HepG2 (cell line): Measurements from ENCODE around the gene TMEM131L. TPM values are rescaled to one million over a fixed set of nuclear protein-coding genes. Genes with fewer than 3 reads are reported as not detected.

Experiments used
- DR1 ChIP-seq: sonication (generic); formaldehyde crosslinking; IDR thresholded peaks from 2 replicates; pipeline ENCODE4 v1.8.0; 2021; ENCODE audit warnings: mild to moderate bottlenecking, missing genetic modification reagents, inconsistent platforms
- EP300 ChIP-seq, 3 experiments: sonication (generic) in 1 of 3; formaldehyde crosslinking in 1 of 3; IDR thresholded peaks; 2 replicates each; pipeline versions ENCODE4 v1.5.1 to v1.6.1; 2011 to 2020; ENCODE audit warnings: low read depth in 2 of 3, low read length in 2 of 3, borderline replicate concordance in 1 of 3, improper control_type of control experiment in 1 of 3, mild to moderate bottlenecking in 1 of 3, missing genetic modification reagents in 1 of 3, moderate library complexity in 1 of 3
- HDAC6 ChIP-seq: fragments of 200-600 bp; sonication (generic); IDR thresholded peaks from 2 replicates; pipeline ENCODE4 v1.7.0; 2017; ENCODE audit warnings: mild to moderate bottlenecking, antibody characterized with exemption, low read length, low read depth
- HMG20B ChIP-seq: conservative IDR thresholded peaks from 2 replicates; pipeline ENCODE4 v1.6.1; 2016; ENCODE audit warnings: missing genetic modification reagents, missing compliant biosample characterization
- KAT7 ChIP-seq: IDR thresholded peaks from 2 replicates; pipeline ENCODE4 v1.6.1; 2018; ENCODE audit warnings: borderline replicate concordance, missing compliant biosample characterization
- MAX ChIP-seq: IDR thresholded peaks from 2 replicates; pipeline ENCODE4 v1.6.1; 2012; ENCODE audit warnings: inconsistent platforms
- MNT ChIP-seq: fragments of 450-650 bp; IDR thresholded peaks from 2 replicates; pipeline ENCODE4 v1.6.1; 2016
- POGZ ChIP-seq: sonication (generic); formaldehyde crosslinking; IDR thresholded peaks from 2 replicates; pipeline ENCODE4 v1.4.0; 2020; ENCODE audit warnings: mild to moderate bottlenecking, missing genetic modification reagents
- RARG ChIP-seq: sonication (generic); formaldehyde crosslinking; IDR thresholded peaks from 2 replicates; pipeline ENCODE4 v1.4.0; 2020; ENCODE audit warnings: low read depth, mild to moderate bottlenecking, missing genetic modification reagents
- SNAPC5 ChIP-seq: sonication (generic); formaldehyde crosslinking; IDR thresholded peaks from 2 replicates; pipeline ENCODE4 v1.8.1; 2023; ENCODE audit warnings: mild to moderate bottlenecking, missing genetic modification reagents, borderline replicate concordance
- TCF7L2 ChIP-seq: IDR thresholded peaks from 2 replicates; pipeline ENCODE4 v1.6.1; 2011; ENCODE audit warnings: mild to moderate bottlenecking, low read depth, low read length, moderate library complexity
- U2AF2 ChIP-seq: fragments of 200-400 bp; formaldehyde crosslinking; IDR thresholded peaks from 2 replicates; pipeline ENCODE4 v1.6.1; 2017; ENCODE audit warnings: low read depth, mild to moderate bottlenecking, low read length
- USF2 ChIP-seq, 2 experiments: sonication (generic) in 1 of 2; formaldehyde crosslinking in 1 of 2; IDR thresholded peaks; 2 replicates each; pipeline versions ENCODE4 v1.5.1 to v1.6.1; 2011 to 2020; ENCODE audit warnings: borderline replicate concordance in 1 of 2, low read depth in 1 of 2, low read length in 1 of 2, mild to moderate bottlenecking in 1 of 2, missing genetic modification reagents in 1 of 2, moderate library complexity in 1 of 2
- ZBTB46 ChIP-seq: sonication (generic); formaldehyde crosslinking; IDR thresholded peaks from 2 replicates; pipeline ENCODE4 v1.4.0; 2020; ENCODE audit warnings: mild to moderate bottlenecking, missing genetic modification reagents, borderline replicate concordance
- ZFP36L2 ChIP-seq: sonication (generic); formaldehyde crosslinking; IDR thresholded peaks from 2 replicates; pipeline ENCODE4 v1.4.0; 2020; ENCODE audit warnings: missing genetic modification reagents
- ZNF20 ChIP-seq: sonication (generic); formaldehyde crosslinking; IDR thresholded peaks from 2 replicates; pipeline ENCODE4 v1.4.0; 2020; ENCODE audit warnings: mild to moderate bottlenecking, moderate library complexity, missing genetic modification reagents
- ZNF224 ChIP-seq: sonication (generic); formaldehyde crosslinking; IDR thresholded peaks from 2 replicates; pipeline ENCODE4 v1.5.0; 2020; ENCODE audit warnings: mild to moderate bottlenecking, missing genetic modification reagents
- ZNF232 ChIP-seq: sonication (generic); formaldehyde crosslinking; IDR thresholded peaks from 2 replicates; pipeline ENCODE4 v1.4.0; 2020; ENCODE audit warnings: missing genetic modification reagents, borderline replicate concordance
- ZNF775 ChIP-seq: sonication (generic); formaldehyde crosslinking; IDR thresholded peaks from 2 replicates; pipeline ENCODE4 v1.4.0; 2020; ENCODE audit warnings: missing genetic modification reagents, mild to moderate bottlenecking, moderate library complexity, borderline replicate concordance
- ZSCAN22 ChIP-seq: sonication (generic); formaldehyde crosslinking; IDR thresholded peaks from 2 replicates; pipeline ENCODE4 v1.4.0; 2020; ENCODE audit warnings: mild to moderate bottlenecking, missing genetic modification reagents
- polyA plus RNA-seq, 8 experiments: library from polyadenylated mRNA; depleted of rRNA in 3 of 8; stranded (reverse) in 7 of 8; unstranded in 1 of 8; fragments of >200 nt; fragmentation: Illumina TruSeq in 4 of 8; extraction: Trizol in 4 of 8; gene quantifications; 2 replicates each; pipeline versions ENCODE4 v1.2.1 to v1.2.3, GENCODE V29; 2011 to 2016; ENCODE audit warnings: low read depth in 4 of 8, missing spikeins in 1 of 8, mixed read lengths in 1 of 8; ENCODE audit not compliant: insufficient read depth in 1 of 8
- total RNA-seq, 5 experiments: library from RNA; depleted of rRNA; stranded (reverse); fragments of >200 nt; fragmentation: Illumina TruSeq; extraction: Trizol; gene quantifications; 2 replicates each; pipeline ENCODE4 v1.2.3, GENCODE V29; 2016; ENCODE audit warnings: low read depth in 1 of 5

The TMEM131L gene
- total and polyA plus RNA-seq, 2 of the 13 experiments (the other 11 are each of a cell fraction or from before 2014, with no cell fraction given) = 2.2 to 4.5 TPM

- TF ChIP-seq MNT (peak; percentile 53), ZBTB46 (CRISPR knock-in tag) (no peak), RARG (CRISPR knock-in tag) (no peak), HDAC6 (no peak), TCF7L2 (no peak), SNAPC5 (CRISPR knock-in tag) (no peak), DR1 (CRISPR knock-in tag) (no peak), ZFP36L2 (CRISPR knock-in tag) (no peak), U2AF2 (no peak), ZSCAN22 (no peak), ZNF20 (CRISPR knock-in tag) (no peak), ZNF232 (CRISPR knock-in tag) (peak; percentile 49; the same call in 1 of the 2 replicates), EP300 (IDR thresholded peaks at IDR 0.05; ENCODE audit: low read depth in 2 of 2, low read length in 2 of 2) (peak in 1 of 2 experiments; percentile 94; a peak in 2 of 4 replicates), EP300 (CRISPR knock-in tag; IDR thresholded peaks at IDR 0.05; ENCODE audit: borderline replicate concordance) (peak; percentile 82), HMG20B (CRISPR knock-in tag) (peak; percentile 79; the same call in 1 of the 2 replicates), ZNF224 (CRISPR knock-in tag) (0 out of 2 replicates have a peak, but pooled peaks have one; percentile 49), MAX (peak; percentile 55; the same call in 1 of the 2 replicates), ZNF775 (CRISPR knock-in tag) (peak; percentile 87), KAT7 (CRISPR knock-in tag) (no peak), POGZ (CRISPR knock-in tag) (peak; percentile 88), USF2 (IDR thresholded peaks at IDR 0.05; ENCODE audit: low read depth, low read length) (no peak), USF2 (CRISPR knock-in tag; IDR thresholded peaks at IDR 0.05; ENCODE audit: borderline replicate concordance) (no peak)
Observed at GRCh38 chr4:153564630-153565525, 98.7 kb downstream of the TMEM131L start (continued).
